SK-N-SH (cell line): ENCODE measurements around the gene STIM2. TPM values are rescaled to one million over a fixed set of nuclear protein-coding genes. Genes with fewer than 3 reads are reported as not detected.

Experiments used
- CTCF ChIA-PET: fragments of 300-600, 350-600 bp; formaldehyde crosslinking; extraction: SDS; loops from one replicate; lab custom pipeline; 2021; lab: Yijun Ruan, JAX
- POLR2A ChIA-PET: fragments of 350-600 bp; sonication (Branson Sonifier 250); formaldehyde crosslinking; extraction: SDS; loops from one replicate; lab custom pipeline; 2020; ENCODE audit warnings: antibody characterized with exemption, inconsistent platforms; lab: Yijun Ruan, JAX
- DNase-seq: peaks from one replicate; pipeline ENCODE4 v3.0.0; 2012
- H2AFZ ChIP-seq: fragments of 200-600 bp; sonication (generic); 2 replicates; pipeline ENCODE4 v1.8.1; 2016; ENCODE audit warnings: antibody characterized with exemption, mild to moderate bottlenecking, low read depth
- H3F3A ChIP-seq: fragments of 200-600 bp; sonication (generic); replicated peaks from 2 replicates; pipeline ENCODE3; 2016; ENCODE audit warnings: antibody characterized with exemption, mild to moderate bottlenecking; ENCODE audit not compliant: insufficient read depth
- H3K27ac ChIP-seq, 2 experiments: fragments of 200-500 bp in 1 of 2; fragments of 200-600 bp in 1 of 2; sonication (Bioruptor generic) in 1 of 2; sonication (generic), shearing (Covaris generic) in 1 of 2; 2 replicates each; pipeline versions ENCODE4 v1.5.1 to v1.6.1; 2014 to 2016; ENCODE audit warnings: low read depth in 2 of 2, inconsistent platforms in 1 of 2, low read length in 1 of 2, mild to moderate bottlenecking in 1 of 2, mixed read lengths in 1 of 2
- H3K27me3 ChIP-seq: fragments of 200-600 bp; sonication (generic), shearing (Covaris generic); 2 replicates; pipeline ENCODE4 v1.6.1; 2016; ENCODE audit warnings: mixed run types; ENCODE audit not compliant: insufficient read depth
- H3K36me3 ChIP-seq, 2 experiments: fragments of 200-500 bp in 1 of 2; fragments of 200-600 bp in 1 of 2; sonication (Bioruptor generic) in 1 of 2; sonication (generic) in 1 of 2; replicated peaks in 1 of 2; 2 replicates each; pipeline versions ENCODE3 to v1.5.1; 2014 to 2016; ENCODE audit warnings: low read length in 1 of 2, mild to moderate bottlenecking in 1 of 2; ENCODE audit not compliant: insufficient read depth in 2 of 2, control insufficient read depth in 1 of 2
- H3K4me1 ChIP-seq, 2 experiments: fragments of 200-500 bp in 1 of 2; fragments of 200-600 bp in 1 of 2; sonication (Bioruptor generic) in 1 of 2; sonication (generic), shearing (Covaris generic) in 1 of 2; 2 replicates each; pipeline versions ENCODE4 v1.5.1 to v1.6.1; 2014 to 2016; ENCODE audit warnings: low read depth in 1 of 2, low read length in 1 of 2, mixed run types in 1 of 2; ENCODE audit not compliant: insufficient read depth in 2 of 2, control insufficient read depth in 1 of 2
- H3K4me2 ChIP-seq: fragments of 200-600 bp; sonication (generic), shearing (Covaris generic); 2 replicates; pipeline ENCODE4 v1.6.1; 2017; ENCODE audit warnings: mixed run types
- H3K4me3 ChIP-seq, 2 experiments: fragments of 200-500 bp in 1 of 2; fragments of 200-600 bp in 1 of 2; sonication (Bioruptor generic) in 1 of 2; sonication (generic), shearing (Covaris generic) in 1 of 2; 2 replicates each; pipeline versions ENCODE4 v1.5.1 to v1.8.1; 2014 to 2016; ENCODE audit warnings: low read depth in 2 of 2, inconsistent platforms in 1 of 2, low read length in 1 of 2, mild to moderate bottlenecking in 1 of 2, mixed read lengths in 1 of 2, moderate library complexity in 1 of 2
- H3K79me2 ChIP-seq: fragments of 200-600 bp; sonication (generic); 2 replicates; pipeline ENCODE4 v1.8.1; 2017; ENCODE audit warnings: mild to moderate bottlenecking; ENCODE audit not compliant: insufficient read depth
- H3K9ac ChIP-seq: fragments of 200-600 bp; sonication (generic); 2 replicates; pipeline ENCODE4 v1.6.1; 2017; ENCODE audit warnings: mixed run types
- H3K9me2 ChIP-seq: fragments of 200-600 bp; sonication (generic); 2 replicates; pipeline ENCODE4 v1.6.1; 2017; ENCODE audit warnings: mixed run types
- H3K9me3 ChIP-seq: fragments of 200-600 bp; sonication (generic); 2 replicates; pipeline ENCODE4 v1.6.1; 2017; ENCODE audit warnings: mixed run types, mild to moderate bottlenecking, moderate library complexity
- H4K20me1 ChIP-seq: fragments of 200-600 bp; sonication (generic); 2 replicates; pipeline ENCODE4 v1.6.1; 2017; ENCODE audit warnings: mild to moderate bottlenecking, mixed run types; ENCODE audit not compliant: insufficient read depth
- CTCF ChIP-seq: fragments of 200-600 bp; sonication (generic); IDR thresholded peaks from 2 replicates; pipeline ENCODE4 v1.6.1; 2017; ENCODE audit warnings: antibody characterized with exemption, mild to moderate bottlenecking, moderate library complexity
- EZH2phosphoT487 ChIP-seq: fragments of 200-600 bp; sonication (generic); IDR thresholded peaks from 2 replicates; pipeline ENCODE4 v1.6.1; 2017; ENCODE audit warnings: low read depth, mixed run types, mild to moderate bottlenecking, antibody characterized with exemption, moderate library complexity, borderline replicate concordance
- FOXJ3 ChIP-seq: sonication (generic); formaldehyde crosslinking; IDR thresholded peaks from 2 replicates; pipeline ENCODE4 v1.5.1; 2020; ENCODE audit warnings: mild to moderate bottlenecking, missing genetic modification reagents
- FOXM1 ChIP-seq: IDR thresholded peaks from 2 replicates; pipeline ENCODE4 v1.4.0; 2012; ENCODE audit warnings: low read depth, mild to moderate bottlenecking
- GATA2 ChIP-seq: sonication (generic); formaldehyde crosslinking; IDR thresholded peaks from 2 replicates; pipeline ENCODE4 v1.5.0; 2020; ENCODE audit warnings: mild to moderate bottlenecking, missing genetic modification reagents
- MAX ChIP-seq: IDR thresholded peaks from 2 replicates; pipeline ENCODE4 v1.4.0; 2012; ENCODE audit warnings: low read depth
- MXI1 ChIP-seq: IDR thresholded peaks from 2 replicates; pipeline ENCODE4 v1.6.1; 2012; ENCODE audit warnings: mild to moderate bottlenecking, low read depth, low read length, improper control_type of control experiment
- NFIC ChIP-seq: IDR thresholded peaks from 2 replicates; pipeline ENCODE4 v1.4.0; 2012; ENCODE audit warnings: borderline replicate concordance
- RAD21 ChIP-seq: IDR thresholded peaks from 2 replicates; pipeline ENCODE4 v1.6.1; 2012; ENCODE audit warnings: mild to moderate bottlenecking, low read length
- REST ChIP-seq: IDR thresholded peaks from 2 replicates; pipeline ENCODE4 v1.6.1; 2012; ENCODE audit warnings: mild to moderate bottlenecking, low read depth, low read length, moderate library complexity
- RFX5 ChIP-seq: IDR thresholded peaks from 2 replicates; pipeline ENCODE4 v1.6.1; 2012; ENCODE audit warnings: mild to moderate bottlenecking, improper control_type of control experiment, low read length
- RXRA ChIP-seq: IDR thresholded peaks from 2 replicates; pipeline ENCODE4 v1.4.0; 2012; ENCODE audit warnings: low read depth, mild to moderate bottlenecking, borderline replicate concordance
- SIN3A ChIP-seq: IDR thresholded peaks from 2 replicates; pipeline ENCODE4 v1.6.1; 2012; ENCODE audit warnings: low read depth, mild to moderate bottlenecking, low read length, moderate library complexity, borderline replicate concordance
- TEAD4 ChIP-seq: IDR thresholded peaks from 2 replicates; pipeline ENCODE4 v1.4.0; 2012; ENCODE audit warnings: mild to moderate bottlenecking, borderline replicate concordance; ENCODE audit not compliant: insufficient read depth
- USF1 ChIP-seq: IDR thresholded peaks from 2 replicates; pipeline ENCODE4 v1.4.0; 2012; ENCODE audit warnings: low read depth, borderline replicate concordance
- USF2 ChIP-seq: fragments of 150-350 bp; IDR thresholded peaks from 2 replicates; pipeline ENCODE4 v1.6.1; 2017; ENCODE audit warnings: antibody characterized with exemption, low read length, low read depth, borderline replicate concordance
- YY1 ChIP-seq: IDR thresholded peaks from 2 replicates; pipeline ENCODE4 v1.4.0; 2012; ENCODE audit warnings: low read depth, mild to moderate bottlenecking
- WGBS: methylation state at CpG from one replicate; pipeline ENCODE4 v1.1.6; 2017; ENCODE audit warnings: low lambda C conversion rate; 5-methylcytosine and 5-hydroxymethylcytosine counted together
- polyA plus RNA-seq, 3 experiments: library from polyadenylated mRNA; depleted of rRNA; stranded (reverse); fragments of >200 nt; gene quantifications; 2 replicates each; pipeline ENCODE4 v1.2.3, GENCODE V29; 2012

Gene STIM2
- polyA plus RNA-seq, 1 of the 3 experiments (the other 2 are of a cell fraction) = 14.7 TPM

- Histone ChIP-seq H3K9ac (no peak overlapping the region), H3K4me2 (no peak overlapping the region), H3K36me3 (no peaks in the 10 kb centered on the region), H3F3A (peaks cover 7% of the 10 kb centered on the region), H3K4me1 (peaks cover 0 to 10% of the 10 kb centered on the region in 2 experiments; a peak in 3 of 4 replicates), H3K27ac (no peak overlapping the region), H3K4me3 (no peak overlapping the region), H3K9me3 (no peaks in the 10 kb centered on the region), H3K9me2 (no peaks in the 10 kb centered on the region), H4K20me1 (peaks cover 5% of the 10 kb centered on the region; the same call in 1 of the 2 replicates), H2AFZ (no peak overlapping the region), H3K27me3 (no peaks in the 10 kb centered on the region), H3K79me2 (peaks cover 59% of the 10 kb centered on the region)
- no peak for TF ChIP-seq CTCF
- TF ChIP-seq REST = no peak
- TF ChIP-seq TEAD4 = no peak
- TF ChIP-seq YY1 = no peak
- no peak for TF ChIP-seq MAX
- TF ChIP-seq USF1 = no peak
- TF ChIP-seq FOXM1 = no peak
- TF ChIP-seq EZH2phosphoT487 = no peak
- no peak for TF ChIP-seq RXRA
- no peak for TF ChIP-seq RFX5
- no peak for TF ChIP-seq GATA2
- no peak for TF ChIP-seq MXI1
- no peak for TF ChIP-seq RAD21
- TF ChIP-seq FOXJ3 (CRISPR knock-in tag) = no peak
- no peak for TF ChIP-seq SIN3A
- no peak for TF ChIP-seq USF2
- TF ChIP-seq NFIC = no peak
- ChIA-PET CTCF (interaction anchor here (0.7 kb wide), 1 partner anchor 145 kb away, joined by 3 read pairs; no protein-coding TSS in a partner anchor), POLR2A (no interaction called here)
- 91% methylated on average over 3 of the region's 3 CpGs for WGBS
- DNase-seq = no peak
These were observed 4.3 kb downstream of the STIM2 start for GRCh38 chr4:26864899-26865298.
